Measurements from ENCODE around the gene HP1BP3. TPM values are rescaled to one million over a fixed set of nuclear protein-coding genes. Genes with fewer than 3 reads are reported as not detected.

Gene HP1BP3
- total RNA-seq, 1 experiment from 2014 or later, result 207 TPM

DNA sequence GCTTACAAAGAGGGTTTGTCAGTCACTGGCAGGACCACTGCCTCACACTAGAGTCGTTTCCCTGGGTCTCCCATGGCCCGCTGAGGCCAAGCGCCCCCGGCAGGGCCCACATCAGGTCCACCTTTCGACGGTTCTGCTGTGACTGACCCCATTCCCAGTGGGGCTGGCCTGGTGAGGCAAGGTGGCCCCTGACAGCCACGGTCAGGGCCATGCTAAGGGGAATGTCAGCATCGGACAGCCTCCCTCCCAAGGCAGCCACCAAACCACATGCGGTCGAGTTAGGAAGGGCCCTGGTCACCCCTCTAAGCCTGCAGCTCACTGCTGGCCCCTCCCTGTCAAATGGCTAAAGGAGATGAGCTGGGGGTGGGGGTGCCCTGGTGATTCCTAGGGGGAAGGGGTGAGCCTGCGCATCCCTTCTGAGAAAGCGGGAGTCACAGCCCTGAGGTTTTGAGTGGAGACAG is 66.4 kb downstream of the HP1BP3 start:
- no peak overlapping the region for H2AFZ ChIP-seq (ENCODE audit: low read depth, low read length, poor library complexity, severe bottlenecking)
- H3K27ac ChIP-seq (ENCODE audit: low read depth, low read length), result no peak overlapping the region
- no peak overlapping the region for H3K4me2 ChIP-seq (ENCODE audit: low read length)
- H3K9me2 ChIP-seq (ENCODE audit: insufficient read depth), result no peaks in the 10 kb centered on the region
- intact Hi-C loops (cut with micrococcal nuclease), result no loop called here
- no TSS peak for BruUV-seq (replicated peaks)
- H3K27me3 ChIP-seq (ENCODE audit: insufficient read depth, low read length), result no peaks in the 10 kb centered on the region
- H3K4me3 ChIP-seq (replicated peaks in 1 of 2; ENCODE audit: low read depth in 1 of 2, low read length in 2 of 2), result no peak overlapping the region
- no peak for TF ChIP-seq EGR1 (IDR thresholded peaks at IDR 0.05; ENCODE audit: low read depth)
- TF ChIP-seq TCF7L2 (IDR thresholded peaks at IDR 0.05; ENCODE audit: borderline replicate concordance, extremely low read depth, insufficient read depth, insufficient read length), result no peak
- TF ChIP-seq, protein P1, sequence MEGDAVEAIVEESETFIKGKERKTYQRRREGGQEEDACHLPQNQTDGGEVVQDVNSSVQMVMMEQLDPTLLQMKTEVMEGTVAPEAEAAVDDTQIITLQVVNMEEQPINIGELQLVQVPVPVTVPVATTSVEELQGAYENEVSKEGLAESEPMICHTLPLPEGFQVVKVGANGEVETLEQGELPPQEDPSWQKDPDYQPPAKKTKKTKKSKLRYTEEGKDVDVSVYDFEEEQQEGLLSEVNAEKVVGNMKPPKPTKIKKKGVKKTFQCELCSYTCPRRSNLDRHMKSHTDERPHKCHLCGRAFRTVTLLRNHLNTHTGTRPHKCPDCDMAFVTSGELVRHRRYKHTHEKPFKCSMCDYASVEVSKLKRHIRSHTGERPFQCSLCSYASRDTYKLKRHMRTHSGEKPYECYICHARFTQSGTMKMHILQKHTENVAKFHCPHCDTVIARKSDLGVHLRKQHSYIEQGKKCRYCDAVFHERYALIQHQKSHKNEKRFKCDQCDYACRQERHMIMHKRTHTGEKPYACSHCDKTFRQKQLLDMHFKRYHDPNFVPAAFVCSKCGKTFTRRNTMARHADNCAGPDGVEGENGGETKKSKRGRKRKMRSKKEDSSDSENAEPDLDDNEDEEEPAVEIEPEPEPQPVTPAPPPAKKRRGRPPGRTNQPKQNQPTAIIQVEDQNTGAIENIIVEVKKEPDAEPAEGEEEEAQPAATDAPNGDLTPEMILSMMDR (IDR thresholded peaks at IDR 0.05 in 2 of 3, conservative IDR thresholded peaks at IDR 0.05 in 1 of 3; ENCODE audit: borderline replicate concordance in 1 of 3, insufficient read depth in 1 of 3, low read depth in 2 of 3, low read length in 2 of 3), result no peak
- no peak for TF ChIP-seq ZFX (IDR thresholded peaks at IDR 0.05)
- H3K9me3 ChIP-seq (ENCODE audit: control insufficient read depth in 1 of 2, insufficient read depth in 1 of 2, low read depth in 1 of 2, low read length in 2 of 2), result no peaks in the 10 kb centered on the region
- no peak for DNase-seq (ENCODE audit: low read depth, low spot score)
- H3K36me3 ChIP-seq (ENCODE audit: control insufficient read depth in 1 of 2, insufficient read depth in 2 of 2, low read length in 2 of 2), result no peaks in the 10 kb centered on the region
- H4K20me1 ChIP-seq (ENCODE audit: insufficient read depth), result no peaks in the 10 kb centered on the region
- no peak overlapping the region for H3K9ac ChIP-seq (ENCODE audit: low read length)
- ChIA-PET RAD21 (ENCODE audit: low non-redundant PET in 1 of 2, low total read pairs in 2 of 2, uncharacterized antibody in 2 of 2, unreplicated experiment in 2 of 2) (no interaction called here), POLR2A (no interaction called here), CTCF (no interaction called here)
- H3K79me2 ChIP-seq (ENCODE audit: insufficient read depth, low read length), result no peaks in the 10 kb centered on the region
- ATAC-seq, result no peak
- H3K4me1 ChIP-seq (ENCODE audit: control insufficient read depth in 1 of 2, insufficient read depth in 2 of 2, low read length in 2 of 2), result peaks cover 2 to 20% of the 10 kb centered on the region in 2 experiments; a peak in 3 of 4 replicates

GRCh38 chr1:20719871-20720620 is 67.1 kb downstream of the HP1BP3 start:
- ATAC-seq (no peak), DNase-seq (ENCODE audit: low read depth, low spot score) (no peak)
- intact Hi-C loops (cut with micrococcal nuclease), result no loop called here
- H3K9me3 ChIP-seq (ENCODE audit: control insufficient read depth in 1 of 2, insufficient read depth in 1 of 2, low read depth in 1 of 2, low read length in 2 of 2), result no peaks in the 10 kb centered on the region
- H3K9me2 ChIP-seq (ENCODE audit: insufficient read depth), result no peaks in the 10 kb centered on the region
- no peak for TF ChIP-seq JUND (IDR thresholded peaks at IDR 0.05)
- peaks cover 2 to 14% of the 10 kb centered on the region in 2 experiments; a peak in 3 of 4 replicates for H3K4me1 ChIP-seq (ENCODE audit: control insufficient read depth in 1 of 2, insufficient read depth in 2 of 2, low read length in 2 of 2)
- no peaks in the 10 kb centered on the region for H4K20me1 ChIP-seq (ENCODE audit: insufficient read depth)
- H3K36me3 ChIP-seq (ENCODE audit: control insufficient read depth in 1 of 2, insufficient read depth in 2 of 2, low read length in 2 of 2), result no peaks in the 10 kb centered on the region
- H3K4me3 ChIP-seq (replicated peaks in 1 of 2; ENCODE audit: low read depth in 1 of 2, low read length in 2 of 2), result no peak overlapping the region
- H2AFZ ChIP-seq (ENCODE audit: low read depth, low read length, poor library complexity, severe bottlenecking), result no peak overlapping the region
- ChIA-PET CTCF (no interaction called here), RAD21 (ENCODE audit: low non-redundant PET in 1 of 2, low total read pairs in 2 of 2, uncharacterized antibody in 2 of 2, unreplicated experiment in 2 of 2) (no interaction called here), POLR2A (no interaction called here)
- H3K79me2 ChIP-seq (ENCODE audit: insufficient read depth, low read length), result no peaks in the 10 kb centered on the region
- H3K27ac ChIP-seq (ENCODE audit: low read depth, low read length), result no peak overlapping the region
- BruUV-seq (replicated peaks), result no TSS peak
- no peaks in the 10 kb centered on the region for H3K27me3 ChIP-seq (ENCODE audit: insufficient read depth, low read length)
- no peak overlapping the region for H3K9ac ChIP-seq (ENCODE audit: low read length)
- no peak overlapping the region for H3K4me2 ChIP-seq (ENCODE audit: low read length)

All from HCT116 (cell line).